ENCODE measurements around the gene GSKIP.
"Not testable (repeated sequence)": the region's sequence is repeated elsewhere in the genome, so short reads cannot be mapped to it uniquely, and the experiment has no call there.

The GSKIP gene, protein sequence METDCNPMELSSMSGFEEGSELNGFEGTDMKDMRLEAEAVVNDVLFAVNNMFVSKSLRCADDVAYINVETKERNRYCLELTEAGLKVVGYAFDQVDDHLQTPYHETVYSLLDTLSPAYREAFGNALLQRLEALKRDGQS

GRCh38 chr14:96362965-96363750, at the start of gene GSKIP, which contains the start of gene ATG2B:
Gene GSKIP, plus strand, starts transcription at chr14:96363526. Its CDS starts 18,722 bp downstream, at chr14:96382248.
Gene ATG2B, minus strand, starts transcription at chr14:96363341. Its CDS starts 365 bp downstream, at chr14:96362976.
- DNase-seq, result peak; percentile 99

DNA sequence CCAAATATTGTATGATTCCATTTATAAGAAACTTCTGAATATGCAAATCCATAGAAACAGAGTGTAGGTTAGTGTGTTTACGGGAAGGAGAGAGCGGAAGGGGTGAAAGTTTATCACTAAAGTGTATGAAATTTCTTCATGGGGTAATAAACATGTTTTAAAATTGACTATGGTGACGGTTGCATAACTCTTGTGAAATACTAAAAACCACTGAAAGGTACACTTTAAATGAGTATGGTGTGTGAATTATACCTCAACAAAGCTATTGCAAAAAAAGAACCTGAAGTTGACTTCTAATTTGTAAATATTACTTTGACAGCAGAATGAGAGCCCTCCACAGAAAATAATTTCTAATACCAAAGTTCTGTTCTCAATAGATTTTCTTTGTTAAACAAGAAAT, 47.2 kb upstream of the GSKIP start:
- no peak for DNase-seq

DNA sequence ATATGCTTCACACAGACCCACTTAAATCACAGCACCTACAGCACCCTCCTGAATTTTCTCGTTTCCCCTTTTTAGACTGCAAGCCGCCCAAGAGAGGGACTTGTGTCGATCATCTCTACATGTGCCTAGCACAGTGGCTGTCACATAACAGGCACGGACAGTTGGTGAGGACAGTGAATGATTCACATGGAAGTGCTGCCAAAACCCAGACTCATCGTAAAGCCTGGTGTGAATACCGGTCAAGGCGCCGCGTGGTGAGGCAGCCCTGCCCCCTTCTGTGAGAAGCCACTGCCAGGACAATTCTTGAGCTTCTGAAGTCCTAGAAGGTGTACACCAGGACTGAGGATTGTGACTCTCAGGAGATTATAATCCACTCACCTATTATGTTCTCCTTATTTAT, 44.5 kb upstream of the GSKIP start:
- no peak for DNase-seq

- DNase-seq, result no peak
Observed at GRCh38 chr14:96320605-96321004, 42.7 kb upstream of the GSKIP start.

GRCh38 chr14:96324219-96324618, 39.1 kb upstream of the GSKIP start:
- DNase-seq, result no peak

DNA sequence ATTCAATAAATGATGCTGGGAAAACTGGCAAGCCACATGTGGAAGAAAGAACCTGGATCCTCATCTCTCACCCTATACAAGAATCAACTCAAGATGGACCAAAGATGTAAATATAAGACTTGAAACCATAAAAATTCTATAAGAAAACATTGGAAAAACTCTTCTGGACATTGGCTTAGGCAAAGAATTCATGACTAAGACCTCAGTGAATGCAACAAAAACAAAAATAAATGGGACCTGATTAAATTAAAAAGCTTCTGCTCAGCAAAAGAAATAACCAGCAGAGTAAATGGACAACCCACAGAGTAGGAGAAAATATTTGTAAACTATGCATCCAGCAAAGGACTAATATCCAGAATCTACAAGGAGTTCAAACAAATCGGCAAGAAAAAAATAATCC, 24.8 kb upstream of the GSKIP start:
- no peak for DNase-seq

DNA sequence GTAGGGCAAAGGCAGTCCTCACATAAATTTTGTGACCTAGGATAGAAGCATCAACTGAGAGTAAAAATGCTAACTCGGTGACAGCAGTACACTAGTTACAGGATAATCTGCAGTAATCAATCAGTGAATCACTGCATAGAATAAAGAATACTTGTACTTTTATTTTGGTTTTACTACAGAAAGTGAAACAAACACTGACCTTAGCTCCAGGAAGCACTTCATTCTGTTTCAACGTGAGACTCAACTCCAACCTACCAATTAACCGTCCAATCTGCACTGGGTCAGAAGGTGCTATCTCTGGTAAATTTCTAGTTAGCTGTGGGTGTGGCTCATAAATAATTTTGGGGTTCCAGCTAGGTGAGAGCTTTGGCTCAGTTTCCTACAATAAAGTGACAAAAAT, 22.0 kb upstream of the GSKIP start:
- no peak for DNase-seq

DNA sequence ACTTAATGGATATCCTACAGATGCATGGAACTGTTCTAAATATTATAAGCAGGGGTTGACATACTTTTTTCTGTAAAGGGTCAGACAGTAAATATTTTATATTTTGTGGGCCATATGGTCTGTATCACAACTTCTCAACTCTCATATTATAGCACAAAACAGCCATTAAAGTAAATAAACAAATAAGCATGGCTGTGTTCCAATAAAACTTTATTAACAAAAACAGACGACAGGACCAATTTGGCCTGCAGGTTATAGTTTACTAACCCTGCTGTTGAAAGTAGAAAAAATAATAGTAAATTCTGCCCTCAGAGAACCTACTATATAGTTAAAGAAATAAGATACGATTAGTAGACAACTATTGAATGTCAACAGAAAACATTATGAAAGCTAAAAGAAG, 17.7 kb upstream of the GSKIP start:
- DNase-seq, result no peak

GRCh38 chr14:96347957-96348356, 15.4 kb upstream of the GSKIP start:
- DNase-seq, result not testable (repeated sequence)

GRCh38 chr14:96349286-96350075, 13.8 kb upstream of the GSKIP start:
- DNase-seq, result no peak

- DNase-seq, result no peak
Observed at GRCh38 chr14:96351986-96352385, 11.3 kb upstream of the GSKIP start.

DNA sequence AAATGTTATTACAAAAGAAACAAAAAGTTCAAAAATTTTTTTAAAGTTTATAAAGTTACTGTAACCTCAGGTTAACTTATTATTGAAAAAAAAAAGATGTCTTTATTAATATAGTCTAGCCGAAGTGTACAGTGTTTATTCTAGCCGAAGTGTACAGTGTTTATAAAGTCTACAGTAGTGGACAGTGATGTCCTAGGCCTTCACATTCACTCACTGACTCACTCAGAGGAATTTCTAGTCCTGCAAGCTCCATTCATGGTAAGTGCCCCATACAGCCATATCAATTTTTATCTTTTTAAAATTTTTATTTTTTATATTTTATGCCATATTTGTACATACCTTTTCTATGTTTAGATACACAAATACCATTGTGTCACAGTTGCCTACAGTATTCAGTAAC, 10.6 kb upstream of the GSKIP start:
- no peak for DNase-seq

DNA sequence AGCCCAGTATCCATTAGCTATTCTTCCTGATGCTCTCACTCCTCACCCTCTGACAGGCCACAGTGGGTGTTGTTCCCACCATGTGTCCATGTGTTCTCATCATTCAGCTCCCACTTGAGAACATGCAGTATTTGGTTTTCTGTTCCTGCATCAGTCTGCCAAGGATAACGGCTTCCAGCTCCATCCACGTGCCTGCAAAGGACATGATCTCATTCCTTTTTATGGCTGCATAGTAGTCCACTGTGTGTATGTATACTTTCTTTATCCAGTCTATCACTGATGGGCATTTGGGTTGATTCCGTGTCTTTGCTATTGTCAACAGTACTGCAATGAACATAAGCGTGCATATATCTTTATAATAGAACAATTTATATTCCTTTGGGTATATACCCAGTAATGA, 9.1 kb upstream of the GSKIP start:
- DNase-seq, result no peak

DNA sequence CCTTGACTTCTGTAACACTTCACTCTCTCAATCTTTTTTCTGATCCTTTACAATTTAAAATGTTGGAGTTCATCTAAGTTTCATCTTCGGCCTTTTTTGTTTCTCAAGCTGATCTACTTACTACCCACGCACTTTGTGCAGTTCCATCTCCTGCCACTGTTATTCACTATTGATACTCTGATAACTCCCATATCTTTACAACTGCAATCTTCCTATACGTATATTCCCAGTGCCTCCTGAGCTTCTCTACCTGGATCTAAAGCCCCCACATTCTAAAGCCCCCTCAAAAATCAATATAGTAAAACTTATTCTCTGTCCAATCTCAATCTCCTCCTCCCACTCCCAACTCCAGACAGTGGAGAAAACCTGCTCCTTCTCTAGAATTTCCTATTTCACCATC, 6.1 kb upstream of the GSKIP start:
- no peak for DNase-seq

- DNase-seq, result no peak
Observed at GRCh38 chr14:96359959-96360358, 3.4 kb upstream of the GSKIP start.

- peak; percentile 65 for DNase-seq
Observed at GRCh38 chr14:96362071-96362964, 1.0 kb upstream of the GSKIP start.

DNA sequence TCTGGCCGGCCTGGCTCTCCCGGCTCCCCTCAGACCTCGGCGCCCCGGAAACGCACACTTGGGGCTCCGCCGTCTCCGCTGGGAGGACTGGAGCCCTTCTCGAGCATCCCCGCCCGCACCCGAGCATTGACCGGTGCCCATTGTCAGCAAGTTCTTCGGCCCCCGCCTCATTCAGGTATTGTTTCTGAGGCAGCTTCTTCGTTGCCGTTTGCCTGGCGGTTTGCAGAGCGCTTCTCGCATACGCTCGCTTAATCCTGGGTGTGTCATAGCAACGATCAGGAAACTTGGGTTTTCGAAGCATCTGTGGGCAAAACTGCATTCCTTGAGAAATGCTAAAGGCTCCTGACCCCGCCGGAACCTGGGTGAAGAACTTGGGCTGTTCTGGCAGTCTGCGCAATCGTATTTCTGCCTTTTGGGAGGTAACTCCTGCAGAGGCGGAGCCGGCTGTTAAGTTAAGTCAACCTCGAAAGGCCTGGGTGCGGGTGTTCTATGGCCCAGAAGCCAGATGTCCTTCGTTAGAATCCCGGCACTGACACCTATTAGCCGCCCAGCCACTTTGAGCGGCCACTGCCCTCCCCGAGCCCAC, 518 bp downstream of the GSKIP start:
- DNase-seq, result no peak

GRCh38 chr14:96364962-96365361, 1.6 kb downstream of the GSKIP start:
- DNase-seq, result no peak

DNA sequence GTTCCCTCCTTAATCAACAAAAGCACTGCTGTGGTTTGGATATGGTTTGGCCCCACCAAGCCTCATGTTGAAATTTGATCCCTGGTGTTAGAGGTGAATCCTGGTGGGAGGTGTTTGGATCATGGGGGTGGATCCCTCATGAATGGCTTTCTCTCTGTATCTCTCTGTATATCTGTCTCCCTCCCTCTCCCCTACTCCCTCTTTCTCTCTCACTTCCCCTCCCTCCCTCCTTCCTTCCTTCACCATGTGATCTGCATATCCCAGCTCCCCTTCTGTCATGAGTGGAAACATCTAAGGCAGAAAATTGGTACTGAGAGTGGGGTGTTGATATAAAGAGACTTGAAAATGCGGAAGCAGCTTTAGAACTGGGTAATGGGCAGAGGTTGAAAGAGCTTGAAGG, 5.2 kb downstream of the GSKIP start:
- no peak for DNase-seq

DNA sequence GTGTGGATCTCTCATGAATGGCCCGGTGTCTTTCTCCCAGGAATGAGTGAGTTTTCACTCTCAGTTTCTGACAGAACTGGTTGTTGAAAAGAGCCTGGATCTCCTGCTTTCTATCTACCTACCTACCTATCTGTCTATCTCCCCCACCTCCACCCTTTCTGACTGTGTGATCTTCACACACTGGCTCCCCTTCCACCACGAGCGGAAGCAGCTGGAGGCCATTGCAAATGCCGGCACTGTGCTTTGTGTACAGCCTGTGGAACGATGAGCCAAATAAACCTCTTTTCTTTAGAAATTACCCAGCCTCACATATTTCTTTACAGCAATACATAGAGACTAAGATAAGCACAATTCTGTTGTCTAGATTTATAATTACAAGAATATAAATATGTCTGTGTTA, 7.2 kb downstream of the GSKIP start:
- DNase-seq, result no peak

- no peak for DNase-seq
Observed at GRCh38 chr14:96373538-96373937, 10.2 kb downstream of the GSKIP start.

DNA sequence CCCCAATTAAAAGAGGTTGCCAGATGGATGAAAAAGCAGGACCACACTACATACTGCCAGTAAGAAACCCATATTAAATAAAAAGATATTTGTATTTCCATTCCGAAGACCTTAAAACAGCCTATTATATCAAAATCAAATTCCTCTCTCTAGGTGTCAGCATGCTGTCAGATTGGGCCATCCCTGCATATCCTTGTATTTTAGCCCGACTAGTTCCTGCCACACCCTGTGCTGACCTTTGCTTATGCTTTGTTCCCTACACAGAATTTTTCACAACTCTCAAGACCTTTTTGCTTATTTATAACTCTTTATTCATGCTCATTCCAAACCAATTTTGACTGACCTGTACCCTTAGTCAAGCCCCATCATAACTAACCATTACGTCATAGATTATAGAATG, 12.8 kb downstream of the GSKIP start:
- DNase-seq, result no peak

DNA sequence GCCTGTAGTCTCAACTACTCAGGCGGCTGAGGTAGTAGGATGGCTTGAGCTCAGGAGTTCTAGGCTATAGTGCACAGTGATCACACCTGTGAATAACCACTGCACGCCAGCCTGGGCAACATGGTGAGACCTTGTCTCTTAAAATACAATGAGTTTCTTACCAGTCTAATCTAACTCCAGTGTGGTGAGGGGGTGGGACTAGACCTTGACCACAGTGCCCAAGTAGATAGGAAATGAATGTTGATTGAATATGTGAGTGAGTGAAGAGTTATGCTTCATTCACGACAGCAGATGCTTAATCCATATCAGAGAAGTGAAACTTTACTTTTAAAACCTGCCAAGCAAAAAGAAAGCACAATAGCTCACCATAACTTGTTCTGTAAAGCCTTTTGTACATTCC, 17.4 kb downstream of the GSKIP start:
- DNase-seq, result no peak

All from activated CD8-positive, alpha-beta memory T cell treated with anti-CD3 and anti-CD28 coated beads for 24 hours (primary cell).